HepG2 (cell line): Measurements from ENCODE around the gene NDOR1. TPM values are rescaled to one million over a fixed set of nuclear protein-coding genes. Genes with fewer than 3 reads are reported as not detected.

Source experiments
- SNAPC5 ChIP-seq: sonication (generic); formaldehyde crosslinking; IDR thresholded peaks from 2 replicates; pipeline ENCODE4 v1.8.1; 2023; ENCODE audit warnings: mild to moderate bottlenecking, missing genetic modification reagents, borderline replicate concordance
- ZNF772 ChIP-seq: sonication (generic); formaldehyde crosslinking; IDR thresholded peaks from 2 replicates; pipeline ENCODE4 v1.5.0; 2020; ENCODE audit warnings: mild to moderate bottlenecking, missing genetic modification reagents
- polyA plus RNA-seq, 8 experiments: library from polyadenylated mRNA; depleted of rRNA in 3 of 8; stranded (reverse) in 7 of 8; unstranded in 1 of 8; fragments of >200 nt; fragmentation: Illumina TruSeq in 4 of 8; extraction: Trizol in 4 of 8; gene quantifications; 2 replicates each; pipeline versions ENCODE4 v1.2.1 to v1.2.3, GENCODE V29; 2011 to 2016; ENCODE audit warnings: low read depth in 4 of 8, missing spikeins in 1 of 8, mixed read lengths in 1 of 8; ENCODE audit not compliant: insufficient read depth in 1 of 8
- total RNA-seq, 5 experiments: library from RNA; depleted of rRNA; stranded (reverse); fragments of >200 nt; fragmentation: Illumina TruSeq; extraction: Trizol; gene quantifications; 2 replicates each; pipeline ENCODE4 v1.2.3, GENCODE V29; 2016; ENCODE audit warnings: low read depth in 1 of 5
- TF ChIP-seq, protein P1 (sequence below): sonication (generic); formaldehyde crosslinking; IDR thresholded peaks from 2 replicates; pipeline ENCODE4 v1.4.0; 2020; ENCODE audit warnings: mild to moderate bottlenecking, missing genetic modification reagents
- TF ChIP-seq, protein P2 (sequence below): sonication (generic); formaldehyde crosslinking; IDR thresholded peaks from 2 replicates; pipeline ENCODE4 v1.4.0; 2020; ENCODE audit warnings: mild to moderate bottlenecking, missing genetic modification reagents, borderline replicate concordance
- TF ChIP-seq, protein P3 (sequence below): sonication (generic); formaldehyde crosslinking; IDR thresholded peaks from one replicate; pipeline ENCODE4 v1.5.1; 2020; ENCODE audit warnings: mild to moderate bottlenecking, missing genetic modification reagents; ENCODE audit errors: not compliant biosample characterization
- TF ChIP-seq, protein P4 (sequence below): sonication (generic); formaldehyde crosslinking; IDR thresholded peaks from 2 replicates; pipeline ENCODE4 v1.5.0; 2020; ENCODE audit warnings: missing genetic modification reagents
- TF ChIP-seq, protein P5 (sequence below): sonication (generic); formaldehyde crosslinking; IDR thresholded peaks from 2 replicates; pipeline ENCODE4 v1.4.0; 2020; ENCODE audit warnings: missing genetic modification reagents

NDOR1 gene
- total and polyA plus RNA-seq, 2 of the 13 experiments (the other 11 are each of a cell fraction or from before 2014, with no cell fraction given) = 3.6 to 8.7 TPM

DNA sequence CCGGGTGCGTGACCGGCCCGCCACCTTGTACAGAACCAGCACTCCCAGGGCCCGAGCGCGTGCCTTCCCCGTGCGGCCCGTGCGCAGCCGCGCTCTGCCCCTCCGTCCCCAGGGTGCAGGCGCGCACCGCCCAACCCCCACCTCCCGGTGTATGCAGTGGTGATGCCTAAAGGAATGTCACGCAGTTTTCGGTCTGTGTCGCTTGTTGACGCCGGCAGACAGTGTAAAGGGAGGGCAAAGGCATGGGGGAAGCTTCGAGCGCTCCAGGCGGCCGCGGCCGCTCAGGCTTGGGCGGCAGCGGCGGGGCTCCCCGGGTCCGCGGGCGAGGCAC lies 37.0 kb upstream of the NDOR1 start (continued):
- TF ChIP-seq SNAPC5 (CRISPR knock-in tag) = no peak
- TF ChIP-seq, protein P1, sequence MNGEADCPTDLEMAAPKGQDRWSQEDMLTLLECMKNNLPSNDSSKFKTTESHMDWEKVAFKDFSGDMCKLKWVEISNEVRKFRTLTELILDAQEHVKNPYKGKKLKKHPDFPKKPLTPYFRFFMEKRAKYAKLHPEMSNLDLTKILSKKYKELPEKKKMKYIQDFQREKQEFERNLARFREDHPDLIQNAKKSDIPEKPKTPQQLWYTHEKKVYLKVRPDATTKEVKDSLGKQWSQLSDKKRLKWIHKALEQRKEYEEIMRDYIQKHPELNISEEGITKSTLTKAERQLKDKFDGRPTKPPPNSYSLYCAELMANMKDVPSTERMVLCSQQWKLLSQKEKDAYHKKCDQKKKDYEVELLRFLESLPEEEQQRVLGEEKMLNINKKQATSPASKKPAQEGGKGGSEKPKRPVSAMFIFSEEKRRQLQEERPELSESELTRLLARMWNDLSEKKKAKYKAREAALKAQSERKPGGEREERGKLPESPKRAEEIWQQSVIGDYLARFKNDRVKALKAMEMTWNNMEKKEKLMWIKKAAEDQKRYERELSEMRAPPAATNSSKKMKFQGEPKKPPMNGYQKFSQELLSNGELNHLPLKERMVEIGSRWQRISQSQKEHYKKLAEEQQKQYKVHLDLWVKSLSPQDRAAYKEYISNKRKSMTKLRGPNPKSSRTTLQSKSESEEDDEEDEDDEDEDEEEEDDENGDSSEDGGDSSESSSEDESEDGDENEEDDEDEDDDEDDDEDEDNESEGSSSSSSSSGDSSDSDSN (CRISPR knock-in tag) = no peak
- TF ChIP-seq ZNF772 = no peak
- TF ChIP-seq, protein P2, sequence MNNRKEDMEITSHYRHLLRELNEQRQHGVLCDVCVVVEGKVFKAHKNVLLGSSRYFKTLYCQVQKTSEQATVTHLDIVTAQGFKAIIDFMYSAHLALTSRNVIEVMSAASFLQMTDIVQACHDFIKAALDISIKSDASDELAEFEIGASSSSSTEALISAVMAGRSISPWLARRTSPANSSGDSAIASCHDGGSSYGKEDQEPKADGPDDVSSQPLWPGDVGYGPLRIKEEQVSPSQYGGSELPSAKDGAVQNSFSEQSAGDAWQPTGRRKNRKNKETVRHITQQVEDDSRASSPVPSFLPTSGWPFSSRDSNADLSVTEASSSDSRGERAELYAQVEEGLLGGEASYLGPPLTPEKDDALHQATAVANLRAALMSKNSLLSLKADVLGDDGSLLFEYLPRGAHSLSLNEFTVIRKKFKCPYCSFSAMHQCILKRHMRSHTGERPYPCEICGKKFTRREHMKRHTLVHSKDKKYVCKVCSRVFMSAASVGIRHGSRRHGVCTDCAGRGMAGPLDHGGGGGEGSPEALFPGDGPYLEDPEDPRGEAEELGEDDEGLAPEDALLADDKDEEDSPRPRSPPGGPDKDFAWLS (CRISPR knock-in tag) = no peak
- TF ChIP-seq, protein P3, sequence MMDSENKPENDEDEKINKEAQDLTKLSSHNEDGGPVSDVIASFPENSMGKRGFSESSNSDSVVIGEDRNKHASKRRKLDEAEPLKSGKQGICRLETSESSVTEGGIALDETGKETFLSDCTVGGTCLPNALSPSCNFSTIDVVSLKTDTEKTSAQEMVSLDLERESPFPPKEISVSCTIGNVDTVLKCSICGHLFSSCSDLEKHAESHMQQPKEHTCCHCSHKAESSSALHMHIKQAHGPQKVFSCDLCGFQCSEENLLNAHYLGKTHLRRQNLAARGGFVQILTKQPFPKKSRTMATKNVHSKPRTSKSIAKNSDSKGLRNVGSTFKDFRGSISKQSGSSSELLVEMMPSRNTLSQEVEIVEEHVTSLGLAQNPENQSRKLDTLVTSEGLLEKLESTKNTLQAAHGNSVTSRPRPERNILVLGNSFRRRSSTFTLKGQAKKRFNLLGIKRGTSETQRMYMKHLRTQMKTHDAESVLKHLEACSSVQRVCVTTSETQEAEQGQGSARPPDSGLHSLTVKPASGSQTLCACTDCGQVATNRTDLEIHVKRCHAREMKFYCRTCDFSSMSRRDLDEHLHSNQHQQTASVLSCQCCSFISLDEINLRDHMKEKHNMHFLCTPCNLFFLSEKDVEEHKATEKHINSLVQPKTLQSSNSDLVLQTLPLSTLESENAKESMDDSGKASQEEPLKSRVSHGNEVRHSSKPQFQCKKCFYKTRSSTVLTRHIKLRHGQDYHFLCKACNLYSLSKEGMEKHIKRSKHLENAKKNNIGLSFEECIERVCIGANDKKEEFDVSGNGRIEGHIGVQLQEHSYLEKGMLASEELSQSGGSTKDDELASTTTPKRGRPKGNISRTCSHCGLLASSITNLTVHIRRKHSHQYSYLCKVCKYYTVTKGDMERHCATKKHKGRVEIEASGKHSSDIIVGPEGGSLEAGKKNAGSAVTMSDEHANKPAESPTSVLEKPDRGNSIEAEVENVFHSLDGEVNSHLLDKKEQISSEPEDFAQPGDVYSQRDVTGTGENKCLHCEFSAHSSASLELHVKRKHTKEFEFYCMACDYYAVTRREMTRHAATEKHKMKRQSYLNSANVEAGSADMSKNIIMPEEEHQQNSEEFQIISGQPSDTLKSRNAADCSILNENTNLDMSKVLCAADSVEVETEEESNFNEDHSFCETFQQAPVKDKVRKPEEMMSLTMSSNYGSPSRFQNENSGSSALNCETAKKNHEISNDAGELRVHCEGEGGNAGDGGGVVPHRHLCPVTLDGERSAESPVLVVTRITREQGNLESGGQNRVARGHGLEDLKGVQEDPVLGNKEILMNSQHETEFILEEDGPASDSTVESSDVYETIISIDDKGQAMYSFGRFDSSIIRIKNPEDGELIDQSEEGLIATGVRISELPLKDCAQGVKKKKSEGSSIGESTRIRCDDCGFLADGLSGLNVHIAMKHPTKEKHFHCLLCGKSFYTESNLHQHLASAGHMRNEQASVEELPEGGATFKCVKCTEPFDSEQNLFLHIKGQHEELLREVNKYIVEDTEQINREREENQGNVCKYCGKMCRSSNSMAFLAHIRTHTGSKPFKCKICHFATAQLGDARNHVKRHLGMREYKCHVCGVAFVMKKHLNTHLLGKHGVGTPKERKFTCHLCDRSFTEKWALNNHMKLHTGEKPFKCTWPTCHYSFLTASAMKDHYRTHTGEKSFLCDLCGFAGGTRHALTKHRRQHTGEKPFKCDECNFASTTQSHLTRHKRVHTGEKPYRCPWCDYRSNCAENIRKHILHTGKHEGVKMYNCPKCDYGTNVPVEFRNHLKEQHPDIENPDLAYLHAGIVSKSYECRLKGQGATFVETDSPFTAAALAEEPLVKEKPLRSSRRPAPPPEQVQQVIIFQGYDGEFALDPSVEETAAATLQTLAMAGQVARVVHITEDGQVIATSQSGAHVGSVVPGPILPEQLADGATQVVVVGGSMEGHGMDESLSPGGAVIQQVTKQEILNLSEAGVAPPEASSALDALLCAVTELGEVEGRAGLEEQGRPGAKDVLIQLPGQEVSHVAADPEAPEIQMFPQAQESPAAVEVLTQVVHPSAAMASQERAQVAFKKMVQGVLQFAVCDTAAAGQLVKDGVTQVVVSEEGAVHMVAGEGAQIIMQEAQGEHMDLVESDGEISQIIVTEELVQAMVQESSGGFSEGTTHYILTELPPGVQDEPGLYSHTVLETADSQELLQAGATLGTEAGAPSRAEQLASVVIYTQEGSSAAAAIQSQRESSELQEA (CRISPR knock-in tag) = no peak
- TF ChIP-seq, protein P4, sequence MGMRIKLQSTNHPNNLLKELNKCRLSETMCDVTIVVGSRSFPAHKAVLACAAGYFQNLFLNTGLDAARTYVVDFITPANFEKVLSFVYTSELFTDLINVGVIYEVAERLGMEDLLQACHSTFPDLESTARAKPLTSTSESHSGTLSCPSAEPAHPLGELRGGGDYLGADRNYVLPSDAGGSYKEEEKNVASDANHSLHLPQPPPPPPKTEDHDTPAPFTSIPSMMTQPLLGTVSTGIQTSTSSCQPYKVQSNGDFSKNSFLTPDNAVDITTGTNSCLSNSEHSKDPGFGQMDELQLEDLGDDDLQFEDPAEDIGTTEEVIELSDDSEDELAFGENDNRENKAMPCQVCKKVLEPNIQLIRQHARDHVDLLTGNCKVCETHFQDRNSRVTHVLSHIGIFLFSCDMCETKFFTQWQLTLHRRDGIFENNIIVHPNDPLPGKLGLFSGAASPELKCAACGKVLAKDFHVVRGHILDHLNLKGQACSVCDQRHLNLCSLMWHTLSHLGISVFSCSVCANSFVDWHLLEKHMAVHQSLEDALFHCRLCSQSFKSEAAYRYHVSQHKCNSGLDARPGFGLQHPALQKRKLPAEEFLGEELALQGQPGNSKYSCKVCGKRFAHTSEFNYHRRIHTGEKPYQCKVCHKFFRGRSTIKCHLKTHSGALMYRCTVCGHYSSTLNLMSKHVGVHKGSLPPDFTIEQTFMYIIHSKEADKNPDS (CRISPR knock-in tag) = no peak
- TF ChIP-seq, protein P5, sequence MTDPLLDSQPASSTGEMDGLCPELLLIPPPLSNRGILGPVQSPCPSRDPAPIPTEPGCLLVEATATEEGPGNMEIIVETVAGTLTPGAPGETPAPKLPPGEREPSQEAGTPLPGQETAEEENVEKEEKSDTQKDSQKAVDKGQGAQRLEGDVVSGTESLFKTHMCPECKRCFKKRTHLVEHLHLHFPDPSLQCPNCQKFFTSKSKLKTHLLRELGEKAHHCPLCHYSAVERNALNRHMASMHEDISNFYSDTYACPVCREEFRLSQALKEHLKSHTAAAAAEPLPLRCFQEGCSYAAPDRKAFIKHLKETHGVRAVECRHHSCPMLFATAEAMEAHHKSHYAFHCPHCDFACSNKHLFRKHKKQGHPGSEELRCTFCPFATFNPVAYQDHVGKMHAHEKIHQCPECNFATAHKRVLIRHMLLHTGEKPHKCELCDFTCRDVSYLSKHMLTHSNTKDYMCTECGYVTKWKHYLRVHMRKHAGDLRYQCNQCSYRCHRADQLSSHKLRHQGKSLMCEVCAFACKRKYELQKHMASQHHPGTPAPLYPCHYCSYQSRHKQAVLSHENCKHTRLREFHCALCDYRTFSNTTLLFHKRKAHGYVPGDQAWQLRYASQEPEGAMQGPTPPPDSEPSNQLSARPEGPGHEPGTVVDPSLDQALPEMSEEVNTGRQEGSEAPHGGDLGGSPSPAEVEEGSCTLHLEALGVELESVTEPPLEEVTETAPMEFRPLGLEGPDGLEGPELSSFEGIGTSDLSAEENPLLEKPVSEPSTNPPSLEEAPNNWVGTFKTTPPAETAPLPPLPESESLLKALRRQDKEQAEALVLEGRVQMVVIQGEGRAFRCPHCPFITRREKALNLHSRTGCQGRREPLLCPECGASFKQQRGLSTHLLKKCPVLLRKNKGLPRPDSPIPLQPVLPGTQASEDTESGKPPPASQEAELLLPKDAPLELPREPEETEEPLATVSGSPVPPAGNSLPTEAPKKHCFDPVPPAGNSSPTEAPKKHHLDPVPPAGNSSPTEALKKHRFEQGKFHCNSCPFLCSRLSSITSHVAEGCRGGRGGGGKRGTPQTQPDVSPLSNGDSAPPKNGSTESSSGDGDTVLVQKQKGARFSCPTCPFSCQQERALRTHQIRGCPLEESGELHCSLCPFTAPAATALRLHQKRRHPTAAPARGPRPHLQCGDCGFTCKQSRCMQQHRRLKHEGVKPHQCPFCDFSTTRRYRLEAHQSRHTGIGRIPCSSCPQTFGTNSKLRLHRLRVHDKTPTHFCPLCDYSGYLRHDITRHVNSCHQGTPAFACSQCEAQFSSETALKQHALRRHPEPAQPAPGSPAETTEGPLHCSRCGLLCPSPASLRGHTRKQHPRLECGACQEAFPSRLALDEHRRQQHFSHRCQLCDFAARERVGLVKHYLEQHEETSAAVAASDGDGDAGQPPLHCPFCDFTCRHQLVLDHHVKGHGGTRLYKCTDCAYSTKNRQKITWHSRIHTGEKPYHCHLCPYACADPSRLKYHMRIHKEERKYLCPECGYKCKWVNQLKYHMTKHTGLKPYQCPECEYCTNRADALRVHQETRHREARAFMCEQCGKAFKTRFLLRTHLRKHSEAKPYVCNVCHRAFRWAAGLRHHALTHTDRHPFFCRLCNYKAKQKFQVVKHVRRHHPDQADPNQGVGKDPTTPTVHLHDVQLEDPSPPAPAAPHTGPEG = no peak
